GM20000 (cell line): Measurements from ENCODE around the gene HLA-E.
A peak's percentile ranks its signal among the peaks of the same experiment; 100 is the strongest.
"Not testable (repeated sequence)": the region's sequence is repeated elsewhere in the genome, so short reads cannot be mapped to it uniquely, and the experiment has no call there.

ENCODE experiments used
- DNase-seq: peaks from one replicate; pipeline ENCODE4 v3.0.0; 2012; ENCODE audit warnings: low spot score
- TF ChIP-seq, protein P1 (sequence below): IDR thresholded peaks from 2 replicates; pipeline ENCODE4 v1.5.1; 2012; ENCODE audit warnings: mild to moderate bottlenecking, control low read depth; ENCODE audit errors: extremely low read depth, missing control alignments

The HLA-E gene

DNA sequence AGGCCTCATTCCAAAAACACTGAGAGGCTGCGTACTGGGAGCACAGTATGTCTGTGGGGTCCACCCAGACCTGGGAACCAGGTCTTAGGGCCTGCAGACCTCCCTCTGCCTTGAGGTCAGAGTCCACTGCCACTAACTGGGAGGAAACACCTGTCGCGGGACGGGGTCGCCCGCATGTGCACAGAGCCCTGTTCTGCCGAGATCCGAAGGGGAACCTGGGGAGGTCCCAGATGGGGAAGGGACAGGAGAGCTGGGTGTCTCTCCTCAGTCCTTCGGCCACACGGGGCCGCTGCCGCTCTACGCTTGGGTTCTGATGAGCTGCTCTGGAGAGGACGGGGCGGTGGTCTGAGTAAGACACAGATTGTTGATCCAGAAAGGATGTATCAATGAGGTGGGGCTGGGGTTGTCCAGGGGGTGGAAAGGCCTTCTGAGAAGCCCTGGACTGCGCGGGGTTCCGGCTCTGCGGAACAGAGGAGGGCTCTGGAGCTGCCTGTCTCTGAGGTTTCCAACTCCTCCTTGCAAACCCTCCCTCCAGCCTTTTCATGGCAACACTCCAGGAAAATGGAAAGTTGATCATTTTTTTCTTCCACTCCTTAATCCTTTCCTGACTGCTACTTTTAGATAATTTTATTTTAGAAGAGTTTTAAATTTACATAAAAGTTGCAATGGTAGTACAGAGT lies 7.2 kb upstream of the HLA-E start:
- peak; percentile 87 for DNase-seq
- TF ChIP-seq, protein P1, sequence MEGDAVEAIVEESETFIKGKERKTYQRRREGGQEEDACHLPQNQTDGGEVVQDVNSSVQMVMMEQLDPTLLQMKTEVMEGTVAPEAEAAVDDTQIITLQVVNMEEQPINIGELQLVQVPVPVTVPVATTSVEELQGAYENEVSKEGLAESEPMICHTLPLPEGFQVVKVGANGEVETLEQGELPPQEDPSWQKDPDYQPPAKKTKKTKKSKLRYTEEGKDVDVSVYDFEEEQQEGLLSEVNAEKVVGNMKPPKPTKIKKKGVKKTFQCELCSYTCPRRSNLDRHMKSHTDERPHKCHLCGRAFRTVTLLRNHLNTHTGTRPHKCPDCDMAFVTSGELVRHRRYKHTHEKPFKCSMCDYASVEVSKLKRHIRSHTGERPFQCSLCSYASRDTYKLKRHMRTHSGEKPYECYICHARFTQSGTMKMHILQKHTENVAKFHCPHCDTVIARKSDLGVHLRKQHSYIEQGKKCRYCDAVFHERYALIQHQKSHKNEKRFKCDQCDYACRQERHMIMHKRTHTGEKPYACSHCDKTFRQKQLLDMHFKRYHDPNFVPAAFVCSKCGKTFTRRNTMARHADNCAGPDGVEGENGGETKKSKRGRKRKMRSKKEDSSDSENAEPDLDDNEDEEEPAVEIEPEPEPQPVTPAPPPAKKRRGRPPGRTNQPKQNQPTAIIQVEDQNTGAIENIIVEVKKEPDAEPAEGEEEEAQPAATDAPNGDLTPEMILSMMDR, result peak; percentile 88

DNA sequence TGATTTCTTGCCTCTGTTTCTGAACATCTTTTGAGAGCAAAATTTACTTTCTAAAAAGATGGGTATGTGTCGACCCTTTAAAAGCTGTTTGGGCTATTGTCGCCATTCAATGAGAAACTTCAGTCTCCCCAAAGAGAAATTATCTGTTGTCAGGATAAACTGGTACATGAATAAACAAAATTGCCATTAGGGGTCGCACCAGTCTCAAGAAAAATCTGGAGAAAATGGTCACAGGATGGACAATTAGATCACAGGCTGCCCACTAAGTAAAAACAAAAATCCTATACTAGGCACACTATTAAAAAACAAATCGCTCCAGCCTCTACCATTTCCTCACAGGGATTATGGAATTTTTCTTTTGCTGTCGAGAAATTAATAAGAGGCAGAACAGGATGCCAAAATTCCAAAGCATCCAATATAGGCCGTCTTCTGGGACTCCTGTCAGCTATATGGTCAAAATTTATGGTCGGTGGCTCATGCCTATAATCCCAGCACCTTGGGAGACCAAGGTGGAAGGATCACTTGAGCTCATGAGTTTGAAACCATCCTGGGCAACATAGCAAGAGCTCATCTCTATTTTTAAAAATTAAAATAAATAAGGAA lies 5.5 kb upstream of the HLA-E start:
- TF ChIP-seq, protein P1, result no peak
- DNase-seq, result no peak

DNA sequence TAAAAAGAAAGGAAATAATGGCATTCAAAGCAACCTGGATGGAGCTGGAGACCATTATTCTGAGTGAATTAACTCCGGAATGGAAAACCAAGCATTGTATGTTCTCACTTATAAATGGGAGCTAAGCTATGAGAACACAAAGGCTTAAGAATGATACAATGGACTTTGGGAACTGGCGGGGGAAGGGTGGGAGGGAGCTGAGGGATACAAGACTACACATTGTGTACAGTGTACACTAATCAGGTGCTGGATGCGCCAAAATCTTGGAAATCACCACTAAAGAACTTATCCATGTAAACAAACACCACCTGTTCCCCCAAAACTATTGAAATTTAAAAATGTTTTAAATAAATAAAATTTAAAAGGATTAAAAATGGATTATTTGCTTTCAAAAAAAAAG lies 4.1 kb upstream of the HLA-E start:
- no peak for DNase-seq

DNA sequence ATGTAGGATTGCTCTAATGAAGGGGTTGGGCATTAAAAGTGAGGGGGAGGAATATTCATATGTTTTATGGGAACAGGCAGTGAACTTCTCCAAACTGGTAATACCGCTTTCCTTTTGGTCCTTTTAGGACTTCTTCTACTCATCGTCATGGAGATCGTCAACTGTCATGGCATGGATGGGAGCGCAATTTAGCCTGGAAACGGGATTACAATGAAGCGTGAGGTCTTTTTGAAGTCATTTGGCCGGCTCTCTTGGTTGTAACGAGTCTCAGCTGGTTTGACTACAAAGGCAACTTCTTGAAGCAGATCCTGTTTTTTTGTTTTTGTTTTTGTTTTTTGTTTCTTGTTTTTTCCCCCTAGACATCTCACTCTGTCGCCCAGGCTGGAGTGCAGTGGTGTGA lies 1.4 kb upstream of the HLA-E start:
- no peak for DNase-seq
- TF ChIP-seq, protein P1, result no peak

More for the DNA sequence above, 4.1 kb upstream of the HLA-E start:
- TF ChIP-seq, protein P1, result no peak

- not testable (repeated sequence) for DNase-seq
These were observed 620 bp upstream of the HLA-E start for GRCh38 chr6:30488697-30489080.

GRCh38 chr6:30490026-30490876 lies 942 bp downstream of the HLA-E start:
- TF ChIP-seq, protein P1, result no peak
- peak; percentile 85 for DNase-seq

- DNase-seq, result not testable (repeated sequence)
These were observed 2.1 kb downstream of the HLA-E start for GRCh38 chr6:30491291-30491953.
